HEK293 (cell line): ENCODE data around the gene DLG1.
A peak's percentile ranks its signal among the peaks of the same experiment; 100 is the strongest.

Source experiments
- CTCF ChIA-PET: fragments of 350-600 bp; formaldehyde crosslinking; extraction: SDS; loops from one replicate; lab custom pipeline; 2021; ENCODE audit warnings: antibody characterized with exemption; lab: Yijun Ruan, JAX
- POLR2A ChIA-PET: fragments of 300-600 bp; formaldehyde crosslinking; extraction: SDS; loops from one replicate; lab custom pipeline; 2020; ENCODE audit warnings: antibody characterized with exemption, inconsistent platforms; lab: Yijun Ruan, JAX
- H3K27ac ChIP-seq: fragments of 200-500 bp; sonication (Bioruptor generic); 2 replicates; pipeline ENCODE4 v1.5.1; 2014; ENCODE audit warnings: low read depth, low read length, control low read depth, inconsistent platforms; ENCODE audit errors: extremely low read depth
- H3K36me3 ChIP-seq, 2 experiments: fragments of 200-500 bp in 1 of 2; sonication (Bioruptor generic) in 1 of 2; 1 replicate in 1 of 2; 2 replicates in 1 of 2; pipeline ENCODE4 v1.5.1; 2014 to 2017; ENCODE audit warnings: inconsistent platforms in 2 of 2, low read length in 2 of 2; ENCODE audit not compliant: control insufficient read depth in 2 of 2, insufficient read depth in 1 of 2
- H3K4me1 ChIP-seq: fragments of 200-500 bp; sonication (Bioruptor generic); 2 replicates; pipeline ENCODE4 v1.5.1; 2014; ENCODE audit warnings: mild to moderate bottlenecking, low read length, inconsistent platforms; ENCODE audit not compliant: control insufficient read depth, insufficient read depth
- H3K4me3 ChIP-seq: 2 replicates; pipeline ENCODE4 v1.5.1; 2011; ENCODE audit warnings: low read depth, mild to moderate bottlenecking, control low read depth, low read length, moderate library complexity
- H3K9me3 ChIP-seq: fragments of 200-500 bp; sonication (Bioruptor generic); 2 replicates; pipeline ENCODE4 v1.5.1; 2014; ENCODE audit warnings: low read depth, low read length, inconsistent platforms; ENCODE audit not compliant: control insufficient read depth, insufficient read depth
- AEBP2 ChIP-seq: fragments of 450-650 bp; formaldehyde crosslinking; IDR thresholded peaks from 2 replicates; pipeline ENCODE4 v1.5.1; 2016; ENCODE audit warnings: missing biosample characterization, missing genetic modification characterization, borderline replicate concordance
- GLI4 ChIP-seq: fragments of 450-650 bp; formaldehyde crosslinking; IDR thresholded peaks from 2 replicates; pipeline ENCODE4 v1.5.1; 2016; ENCODE audit warnings: missing biosample characterization, missing genetic modification characterization
- MEIS1 ChIP-seq: sonication (generic); formaldehyde crosslinking; IDR thresholded peaks from 2 replicates; pipeline ENCODE4 v1.8.1; 2022; ENCODE audit warnings: missing genetic modification reagents, mild to moderate bottlenecking, borderline replicate concordance
- OVOL3 ChIP-seq: fragments of 450-650 bp; formaldehyde crosslinking; IDR thresholded peaks from 2 replicates; pipeline ENCODE4 v1.5.1; 2016; ENCODE audit warnings: missing biosample characterization, missing genetic modification characterization
- SCRT1 ChIP-seq: fragments of 450-650 bp; formaldehyde crosslinking; IDR thresholded peaks from 2 replicates; pipeline ENCODE4 v1.5.1; 2016; ENCODE audit warnings: missing biosample characterization, missing genetic modification characterization, borderline replicate concordance
- ZFHX2 ChIP-seq: fragments of 450-650 bp; formaldehyde crosslinking; conservative IDR thresholded peaks from 2 replicates; pipeline ENCODE4 v1.5.1; 2016; ENCODE audit warnings: missing biosample characterization, missing genetic modification characterization
- ZFP69B ChIP-seq: fragments of 450-650 bp; formaldehyde crosslinking; IDR thresholded peaks from 2 replicates; pipeline ENCODE4 v1.5.1; 2016; ENCODE audit warnings: missing biosample characterization, missing genetic modification characterization
- ZNF121 ChIP-seq: fragments of 450-650 bp; formaldehyde crosslinking; IDR thresholded peaks from 2 replicates; pipeline ENCODE4 v1.5.1; 2016; ENCODE audit warnings: missing biosample characterization, missing genetic modification characterization
- ZNF16 ChIP-seq: fragments of 450-650 bp; formaldehyde crosslinking; IDR thresholded peaks from 2 replicates; pipeline ENCODE4 v1.5.1; 2016; ENCODE audit warnings: low read depth, missing biosample characterization, missing genetic modification characterization
- ZNF202 ChIP-seq: fragments of 450-650 bp; formaldehyde crosslinking; IDR thresholded peaks from 2 replicates; pipeline ENCODE4 v1.5.1; 2016; ENCODE audit warnings: missing biosample characterization, missing genetic modification characterization, borderline replicate concordance
- ZNF366 ChIP-seq: fragments of 450-650 bp; formaldehyde crosslinking; conservative IDR thresholded peaks from 2 replicates; pipeline ENCODE4 v1.5.1; 2016; ENCODE audit warnings: missing biosample characterization, missing genetic modification characterization
- ZNF433 ChIP-seq: fragments of 450-650 bp; formaldehyde crosslinking; IDR thresholded peaks from 2 replicates; pipeline ENCODE4 v1.5.1; 2016; ENCODE audit warnings: missing biosample characterization, missing genetic modification characterization, low read depth
- ZNF449 ChIP-seq: fragments of 450-650 bp; formaldehyde crosslinking; IDR thresholded peaks from 2 replicates; pipeline ENCODE4 v1.5.1; 2017; ENCODE audit warnings: missing biosample characterization, mild to moderate bottlenecking, missing genetic modification characterization, moderate library complexity
- ZNF501 ChIP-seq: fragments of 450-650 bp; formaldehyde crosslinking; IDR thresholded peaks from 2 replicates; pipeline ENCODE4 v1.5.1; 2016; ENCODE audit warnings: missing biosample characterization, missing genetic modification characterization
- ZNF837 ChIP-seq: fragments of 450-650 bp; formaldehyde crosslinking; IDR thresholded peaks from 2 replicates; pipeline ENCODE4 v1.5.1; 2016; ENCODE audit warnings: missing biosample characterization, missing genetic modification characterization
- ZSCAN5A ChIP-seq: fragments of 450-650 bp; formaldehyde crosslinking; IDR thresholded peaks from 2 replicates; pipeline ENCODE4 v1.5.1; 2016; ENCODE audit warnings: missing biosample characterization, missing genetic modification characterization
- ZXDB ChIP-seq: fragments of 450-650 bp; formaldehyde crosslinking; IDR thresholded peaks from 2 replicates; pipeline ENCODE4 v1.5.1; 2016; ENCODE audit warnings: missing biosample characterization, missing genetic modification characterization

Gene DLG1

GRCh38 chr3:197011780-197012539, 286.5 kb downstream of the DLG1 start:
- no peak overlapping the region for H3K27ac ChIP-seq
- POLR2A ChIA-PET, result interaction anchor here (0.5 kb wide), 1 partner anchor 266 kb away, joined by 3 read pairs; no protein-coding TSS in a partner anchor
- CTCF ChIA-PET, result no interaction called here
- TF ChIP-seq GLI4 (tag by site-specific recombination) (no peak), AEBP2 (tag by site-specific recombination) (no peak), OVOL3 (tag by site-specific recombination) (no peak), SCRT1 (tag by site-specific recombination) (no peak), ZNF433 (tag by site-specific recombination) (no peak), ZNF501 (no peak), ZFP69B (tag by site-specific recombination) (no peak), ZNF837 (no peak), ZXDB (tag by site-specific recombination) (no peak), ZNF202 (no peak), ZSCAN5A (no peak), ZNF366 (no peak), ZNF16 (tag by site-specific recombination) (no peak)
- TF ChIP-seq, all 188 proteins: peak for 0
- Histone ChIP-seq H3K4me3 (no peak overlapping the region), H3K4me1 (no peaks in the 10 kb centered on the region), H3K9me3 (no peaks in the 10 kb centered on the region), H3K36me3 (no peaks in the 10 kb centered on the region)

GRCh38 chr3:197010556-197011351, 287.7 kb downstream of the DLG1 start:
- Histone ChIP-seq H3K27ac (no peak overlapping the region), H3K4me1 (no peaks in the 10 kb centered on the region), H3K4me3 (no peak overlapping the region), H3K9me3 (no peaks in the 10 kb centered on the region), H3K36me3 (no peaks in the 10 kb centered on the region)
- TF ChIP-seq MEIS1 (CRISPR knock-in tag) (no peak), ZNF121 (tag by site-specific recombination) (no peak), ZNF449 (no peak), ZFHX2 (tag by site-specific recombination) (peak; percentile 57)
- CTCF ChIA-PET, result interaction anchor here (0.7 to 1.0 kb wide), 2 partner anchors 19 to 241 kb away, joined by 3 to 5 read pairs; partner anchors contain the start of gene MELTF
- POLR2A ChIA-PET, result no interaction called here
